Umbilical cord (tissue), 2 donors: ENCODE measurements around the gene CDK15. TPM values are rescaled to one million over a fixed set of nuclear protein-coding genes. Genes with fewer than 3 reads are reported as not detected.
"Not testable (repeated sequence)": the region's sequence is repeated elsewhere in the genome, so short reads cannot be mapped to it uniquely, and the experiment has no call there.

Experiments
- DNase-seq: peaks from one replicate; pipeline ENCODE4 v3.0.0-alpha.2; 2015; ENCODE audit warnings: low spot score
- total RNA-seq: library from RNA; depleted of rRNA; stranded (reverse); fragments of >200 nt; gene quantifications from one replicate; pipeline ENCODE4 v1.2.3, GENCODE V29; 2014; ENCODE audit warnings: low replicate concordance; ENCODE audit not compliant: insufficient read depth

CDK15 gene
- total RNA-seq, 1 donor from 2014 or later = 6.7 TPM

- no peak for DNase-seq
Measured at GRCh38 chr2:201789395-201789794, 16.9 kb upstream of the CDK15 start.

- no peak for DNase-seq
Measured at GRCh38 chr2:201790291-201790690, 16.0 kb upstream of the CDK15 start.

GRCh38 chr2:201790989-201791388 is 15.3 kb upstream of the CDK15 start:
- no peak for DNase-seq

- DNase-seq = no peak
Measured at GRCh38 chr2:201793631-201794030, 12.7 kb upstream of the CDK15 start.

- no peak for DNase-seq
Measured at GRCh38 chr2:201794294-201794693, 12.0 kb upstream of the CDK15 start.

GRCh38 chr2:201795607-201796477 is 10.5 kb upstream of the CDK15 start:
- DNase-seq = peak; percentile 55

GRCh38 chr2:201796478-201796865 is 9.9 kb upstream of the CDK15 start:
- no peak for DNase-seq

- DNase-seq = no peak
Measured at GRCh38 chr2:201797175-201797840, 9.0 kb upstream of the CDK15 start.

- no peak for DNase-seq
Measured at GRCh38 chr2:201798252-201798913, 8.0 kb upstream of the CDK15 start.

- DNase-seq = not testable (repeated sequence)
Measured at GRCh38 chr2:201798914-201799285, 7.4 kb upstream of the CDK15 start.

- peak; percentile 83 for DNase-seq
Measured at GRCh38 chr2:201807452-201807999, 1.2 kb downstream of the CDK15 start.

GRCh38 chr2:201808027-201808426 is 1.7 kb downstream of the CDK15 start:
- no peak for DNase-seq

GRCh38 chr2:201809633-201810032 is 3.3 kb downstream of the CDK15 start:
- DNase-seq = no peak

GRCh38 chr2:201810604-201811003 is 4.3 kb downstream of the CDK15 start:
- DNase-seq = not testable (repeated sequence)

GRCh38 chr2:201813996-201814760 is 7.8 kb downstream of the CDK15 start:
- peak; percentile 42 for DNase-seq

- DNase-seq = no peak
Measured at GRCh38 chr2:201816657-201817575, 10.6 kb downstream of the CDK15 start.

- DNase-seq = peak; percentile 62
Measured at GRCh38 chr2:201820383-201821007, 14.2 kb downstream of the CDK15 start.

- DNase-seq = no peak
Measured at GRCh38 chr2:201821080-201821479, 14.7 kb downstream of the CDK15 start.

- DNase-seq = no peak
Measured at GRCh38 chr2:201824212-201824611, 17.9 kb downstream of the CDK15 start.

- no peak for DNase-seq
Measured at GRCh38 chr2:201827621-201828020, 21.3 kb downstream of the CDK15 start.
